Thyroid gland (tissue), 4 donors: ENCODE data around the gene TAP1.

Experiments
- POLR2A ChIP-seq, 2 donors: fragments of 450-650 bp; IDR thresholded peaks; one replicate each; pipeline ENCODE4 v1.6.1; 2017; ENCODE audit warnings: antibody characterized with exemption in 2 of 2, mild to moderate bottlenecking in 2 of 2, moderate library complexity in 1 of 2
- TF ChIP-seq, protein P1 (sequence below), 6 experiments: fragments of 200-600 bp in 3 of 6; fragments of 450-650 bp in 3 of 6; sonication (generic) in 3 of 6; IDR thresholded peaks; one replicate each; pipeline ENCODE4 v1.5.1; 2016 to 2019; ENCODE audit warnings: antibody characterized with exemption in 6 of 6, mild to moderate bottlenecking in 2 of 6, inconsistent platforms in 1 of 6, moderate library complexity in 1 of 6

DNA sequence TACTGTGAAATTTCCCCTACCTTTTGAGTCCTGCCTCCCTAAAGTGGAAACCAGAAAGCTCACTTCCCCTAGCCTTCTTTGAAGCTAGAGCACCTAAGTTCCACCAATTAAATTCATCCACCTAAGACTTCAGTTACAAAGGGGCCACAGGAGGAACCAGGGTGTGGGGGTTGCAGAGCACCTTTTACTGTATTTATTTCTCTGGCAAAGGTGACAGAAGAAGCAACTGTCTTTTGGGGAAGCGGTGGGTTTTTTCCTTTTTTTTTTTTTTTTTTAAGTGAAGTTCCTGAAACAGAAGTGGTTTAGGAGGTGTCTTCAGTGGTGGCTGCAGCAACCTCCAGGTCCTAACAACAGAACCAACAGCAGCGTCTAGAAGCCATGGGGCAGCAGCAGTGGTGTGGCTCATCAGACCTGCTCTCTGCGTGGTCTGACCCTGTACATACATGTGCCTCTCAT lies 13.5 kb upstream of the TAP1 start:
- TF ChIP-seq, protein P1, sequence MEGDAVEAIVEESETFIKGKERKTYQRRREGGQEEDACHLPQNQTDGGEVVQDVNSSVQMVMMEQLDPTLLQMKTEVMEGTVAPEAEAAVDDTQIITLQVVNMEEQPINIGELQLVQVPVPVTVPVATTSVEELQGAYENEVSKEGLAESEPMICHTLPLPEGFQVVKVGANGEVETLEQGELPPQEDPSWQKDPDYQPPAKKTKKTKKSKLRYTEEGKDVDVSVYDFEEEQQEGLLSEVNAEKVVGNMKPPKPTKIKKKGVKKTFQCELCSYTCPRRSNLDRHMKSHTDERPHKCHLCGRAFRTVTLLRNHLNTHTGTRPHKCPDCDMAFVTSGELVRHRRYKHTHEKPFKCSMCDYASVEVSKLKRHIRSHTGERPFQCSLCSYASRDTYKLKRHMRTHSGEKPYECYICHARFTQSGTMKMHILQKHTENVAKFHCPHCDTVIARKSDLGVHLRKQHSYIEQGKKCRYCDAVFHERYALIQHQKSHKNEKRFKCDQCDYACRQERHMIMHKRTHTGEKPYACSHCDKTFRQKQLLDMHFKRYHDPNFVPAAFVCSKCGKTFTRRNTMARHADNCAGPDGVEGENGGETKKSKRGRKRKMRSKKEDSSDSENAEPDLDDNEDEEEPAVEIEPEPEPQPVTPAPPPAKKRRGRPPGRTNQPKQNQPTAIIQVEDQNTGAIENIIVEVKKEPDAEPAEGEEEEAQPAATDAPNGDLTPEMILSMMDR (IDR thresholded peaks at IDR 0.05): no peak
- no peak for TF ChIP-seq POLR2A (IDR thresholded peaks at IDR 0.05)
